ENCODE data around the gene RAB6D.
A peak's percentile ranks its signal among the peaks of the same experiment; 100 is the strongest.
"Not testable (repeated sequence)": the region's sequence is repeated elsewhere in the genome, so short reads cannot be mapped to it uniquely, and the experiment has no call there.

Gene RAB6D

GRCh38 chr2:131366643-131367042 is 2.7 kb upstream of the RAB6D start:
- DNase-seq (ENCODE audit: low read depth) = no peak

DNA sequence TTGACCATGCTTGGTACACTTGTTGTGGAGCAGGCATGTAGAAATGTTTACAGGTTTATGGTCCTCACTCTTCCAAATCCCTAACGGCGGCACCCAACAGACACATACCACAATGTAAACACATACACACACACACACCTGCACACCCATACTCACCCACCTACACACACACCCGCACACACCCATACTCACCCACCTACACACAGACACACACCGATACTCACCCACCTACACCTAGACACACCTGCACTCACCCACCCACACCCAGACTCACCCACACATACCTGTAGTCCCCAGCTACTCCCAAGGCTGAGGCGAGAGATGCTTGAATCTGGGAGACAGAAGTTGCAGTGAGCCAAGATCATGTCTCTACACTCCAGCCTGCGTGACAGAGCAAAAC is 1.5 kb upstream of the RAB6D start:
- DNase-seq (ENCODE audit: low read depth) = no peak

DNA sequence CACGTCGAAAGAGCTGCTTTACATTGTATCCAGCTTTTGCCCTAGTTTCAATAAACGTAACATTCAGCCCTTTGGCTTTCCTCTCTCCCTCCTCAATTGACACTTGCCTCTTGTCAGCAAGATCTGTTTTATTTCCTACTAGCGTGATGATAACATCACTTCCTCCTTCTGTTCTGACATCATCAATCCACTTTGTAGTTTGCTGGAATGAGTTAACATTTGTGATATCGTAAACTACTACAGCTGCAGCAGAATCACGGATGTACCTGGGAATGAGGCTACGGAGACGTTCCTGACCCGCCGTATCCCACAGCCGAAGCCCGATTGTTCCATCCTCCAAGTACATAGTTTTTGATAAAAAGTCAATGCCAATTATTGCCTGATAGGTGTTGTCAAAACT is 755 bp downstream of the RAB6D start:
- not testable (repeated sequence) for DNase-seq (ENCODE audit: low read depth)

DNA sequence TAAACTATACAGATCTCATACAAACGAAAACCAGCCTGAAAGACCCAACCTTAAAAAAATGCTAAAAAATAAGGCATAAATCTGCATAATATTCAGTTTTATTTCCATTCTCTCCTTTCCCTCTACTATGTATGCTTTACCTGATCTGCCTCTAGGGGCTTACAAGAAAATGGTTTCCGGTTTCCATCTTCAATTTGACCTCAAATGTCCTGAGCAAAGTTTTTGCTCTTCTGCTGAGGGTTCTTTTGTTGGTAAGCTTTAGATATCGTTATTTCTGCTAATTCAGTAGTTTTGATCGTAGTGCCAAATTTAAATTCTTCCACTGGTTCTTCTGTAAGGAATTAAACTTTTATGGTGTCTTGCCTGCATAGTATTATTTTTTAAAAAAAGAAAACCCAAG is 2.2 kb downstream of the RAB6D start:
- DNase-seq (ENCODE audit: low read depth) = not testable (repeated sequence)

GRCh38 chr2:131353167-131353697 is 10.7 kb downstream of the RAB6D start:
- DNase-seq (ENCODE audit: low read depth) = not testable (repeated sequence)

DNA sequence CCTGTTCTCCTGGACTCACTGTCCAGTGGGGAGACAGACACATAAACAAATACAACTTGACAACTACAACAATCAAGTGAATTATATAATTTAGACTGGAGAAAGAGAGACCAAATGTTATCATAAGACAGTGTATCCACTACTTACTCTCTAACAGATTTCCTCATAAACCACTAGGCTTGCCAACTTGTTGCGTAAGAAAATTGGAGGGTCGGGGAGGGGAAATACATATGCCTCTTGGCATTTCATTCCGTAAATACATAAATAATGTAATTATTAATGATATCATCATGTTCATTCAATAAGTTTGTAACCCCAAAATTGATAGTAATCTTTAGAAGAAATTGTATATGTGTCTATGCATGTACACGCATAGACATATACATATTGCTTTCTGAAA is 14.9 kb downstream of the RAB6D start:
- no peak for DNase-seq (ENCODE audit: low read depth)

DNA sequence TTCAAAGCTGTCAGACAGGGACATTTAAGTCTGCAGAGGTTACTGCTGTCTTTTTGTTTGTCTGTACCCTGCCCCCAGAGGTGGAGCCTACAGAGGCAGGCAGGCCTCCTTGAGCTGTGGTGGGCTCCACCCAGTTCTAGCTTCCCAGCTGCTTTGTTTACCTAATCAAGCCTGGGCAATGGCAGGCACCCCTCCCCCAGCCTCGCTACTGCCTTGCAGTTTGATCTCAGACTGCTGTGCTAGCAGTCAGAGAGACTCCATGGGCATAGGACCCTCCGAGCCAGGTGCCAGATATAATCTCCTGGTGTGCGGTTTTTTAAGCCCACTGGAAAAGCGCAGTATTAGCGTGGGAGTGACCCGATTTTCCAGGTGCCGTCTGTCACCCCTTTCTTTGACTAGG is 16.9 kb downstream of the RAB6D start:
- not testable (repeated sequence) for DNase-seq (ENCODE audit: low read depth)

- not testable (repeated sequence) for DNase-seq (ENCODE audit: low read depth)
These were observed 24.7 kb downstream of the RAB6D start for GRCh38 chr2:131339307-131339706.

- DNase-seq (ENCODE audit: low read depth) = not testable (repeated sequence)
These were observed 28.6 kb downstream of the RAB6D start for GRCh38 chr2:131335319-131335718.

DNA sequence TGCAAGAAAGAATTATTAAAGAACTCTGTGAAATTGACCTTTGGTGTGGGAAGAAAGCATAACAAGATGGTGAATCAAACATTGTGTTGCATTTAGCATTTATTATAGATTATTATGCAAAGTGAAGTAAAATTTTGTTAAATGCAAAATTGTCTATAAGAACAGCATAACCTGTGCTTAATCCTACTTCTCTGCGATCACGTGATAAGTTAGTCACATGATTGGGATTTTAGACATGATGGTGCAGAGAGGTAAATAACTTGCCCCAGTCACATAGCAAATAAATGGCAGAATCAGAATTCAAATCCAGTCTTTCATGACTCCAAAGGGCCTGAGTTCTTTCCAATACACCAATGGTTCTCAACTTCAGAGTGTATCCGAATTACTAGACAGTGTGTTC is 31.3 kb downstream of the RAB6D start:
- DNase-seq (ENCODE audit: low read depth) = not testable (repeated sequence)

DNA sequence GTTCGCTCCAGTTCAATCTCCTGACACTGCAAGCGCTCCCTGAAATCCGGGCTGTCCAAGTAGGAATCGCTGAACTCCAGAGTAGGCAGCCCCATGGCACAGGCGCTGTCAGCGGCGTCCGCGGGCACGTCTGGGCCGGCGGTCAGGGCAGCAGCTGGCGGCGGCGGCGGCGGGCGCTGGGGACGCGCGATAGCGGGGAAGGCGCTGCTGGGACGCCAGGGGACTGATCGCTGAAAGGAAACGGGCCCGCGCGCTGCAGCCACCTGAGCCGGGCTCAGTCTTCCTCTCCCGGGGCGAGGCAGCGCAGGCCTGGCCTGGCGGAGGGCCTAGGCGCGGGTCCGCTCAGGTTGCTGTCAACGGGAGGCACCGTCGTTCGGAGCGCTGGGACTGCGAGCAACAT is 33.0 kb downstream of the RAB6D start:
- DNase-seq (ENCODE audit: low read depth) = peak; percentile 5

DNA sequence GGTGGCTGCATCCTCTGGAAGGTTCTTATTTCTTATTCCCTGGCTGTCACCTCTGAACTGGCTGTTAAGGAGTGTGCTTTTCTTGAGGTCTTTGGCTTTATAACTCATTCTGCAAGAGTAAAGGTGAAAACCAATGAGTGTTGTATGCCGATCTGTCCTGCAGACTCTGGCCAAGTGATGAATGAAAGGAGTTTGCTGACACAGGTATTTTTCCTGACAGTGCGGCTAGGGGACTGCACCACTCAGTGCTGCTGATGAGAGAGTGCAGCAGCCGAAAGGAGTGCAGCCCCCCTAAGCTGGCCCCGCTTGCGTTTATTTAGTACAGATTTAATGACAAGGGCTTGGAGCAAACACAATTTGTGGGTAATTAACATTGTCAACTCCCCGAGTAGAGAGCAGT is 41.8 kb downstream of the RAB6D start:
- no peak for DNase-seq (ENCODE audit: low read depth)

DNA sequence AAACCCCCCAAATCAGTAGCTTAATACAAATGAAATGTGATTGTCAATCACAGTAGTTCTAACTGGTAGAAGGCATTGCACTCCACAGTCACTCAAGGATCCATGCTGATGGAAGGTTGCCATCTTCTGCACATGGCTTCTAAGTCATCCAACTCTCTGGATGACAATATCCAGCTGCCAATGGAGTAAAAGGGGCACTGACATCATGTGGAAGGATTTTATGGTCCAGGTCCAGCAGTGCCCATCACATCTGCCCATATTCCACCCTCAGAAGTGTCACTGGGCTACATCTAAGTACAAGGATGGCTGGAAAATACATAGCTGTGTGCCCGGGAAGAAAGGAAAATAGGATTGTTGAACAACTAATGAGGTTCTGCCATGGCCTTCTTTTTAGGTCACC is 42.6 kb downstream of the RAB6D start:
- DNase-seq (ENCODE audit: low read depth) = not testable (repeated sequence)

DNA sequence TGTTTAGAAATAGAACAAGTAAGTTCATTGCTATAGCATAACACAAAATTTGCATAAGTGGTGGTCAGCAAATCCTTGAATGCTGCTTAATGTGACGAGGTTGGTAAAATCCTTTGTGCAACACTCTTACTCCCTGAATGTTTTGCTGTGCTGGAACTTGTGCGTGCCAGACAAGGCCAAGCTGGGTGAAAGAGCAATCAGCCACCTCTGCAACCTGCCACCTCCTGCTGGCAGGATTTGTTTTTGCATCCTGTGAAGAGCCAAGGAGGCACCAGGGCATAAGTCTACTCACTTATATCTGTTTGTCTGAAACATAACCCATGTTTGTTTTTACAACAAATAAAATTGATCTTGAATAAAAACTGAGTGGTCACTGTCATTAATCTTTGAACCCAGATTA is 53.0 kb downstream of the RAB6D start:
- not testable (repeated sequence) for DNase-seq (ENCODE audit: low read depth)

All from activated T-cell treated with anti-CD3 and anti-CD28 coated beads for 48 hours (primary cell).